ENCODE data around the gene AHCYL2. TPM values are rescaled to one million over a fixed set of nuclear protein-coding genes. Genes with fewer than 3 reads are reported as not detected.
A peak's percentile ranks its signal among the peaks of the same experiment; 100 is the strongest.

The AHCYL2 gene
- total RNA-seq, 3 donors from 2014 or later (not counting 1 experiment from before 2014, with no cell fraction given) = 11.6 to 15.2 (median 14.5) TPM

DNA sequence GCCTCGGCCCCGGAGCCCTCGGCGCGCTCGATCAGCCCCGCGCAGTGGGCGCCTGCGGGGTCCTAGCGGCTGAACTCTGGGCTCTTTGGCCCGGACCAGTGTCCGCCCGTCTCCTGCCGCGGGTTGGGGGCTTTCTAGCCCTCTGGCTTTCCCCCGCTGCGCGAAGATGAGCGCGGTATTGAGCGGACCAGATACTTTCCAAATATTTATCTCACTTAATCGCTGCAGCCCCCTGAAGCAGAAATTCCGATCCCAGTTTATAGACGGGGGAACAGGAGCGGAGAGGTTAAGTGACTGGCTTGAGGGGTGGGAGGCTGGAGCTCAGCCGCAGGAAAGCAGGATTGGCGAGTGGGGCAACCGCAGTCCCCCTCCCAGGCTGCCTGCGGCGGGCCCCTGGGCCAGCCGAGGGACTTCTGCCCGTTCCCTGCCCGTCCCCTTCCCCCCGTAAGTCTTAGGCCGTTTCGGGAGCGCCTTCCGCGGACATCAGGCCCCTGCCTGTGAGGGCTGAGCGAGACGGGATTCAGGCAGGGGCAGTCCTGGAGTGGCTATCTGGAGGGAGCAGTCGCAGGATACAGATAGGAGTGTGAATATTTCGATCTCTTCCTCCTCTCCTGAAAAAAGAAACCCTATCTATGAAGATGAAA is 210.0 kb downstream of the AHCYL2 start:
- ATAC-seq = no peak
- peaks cover 15% of the 10 kb centered on the region for H3K27me3 ChIP-seq (ENCODE audit: control insufficient read depth, insufficient read depth, low read length)
- no peak overlapping the region for H3K27ac ChIP-seq (ENCODE audit: low read length)
- intact Hi-C loops (cut with micrococcal nuclease) = no loop called here
- peak overlapping the region; percentile 96 for H3K4me3 Mint-ChIP-seq
- peaks cover 22% of the 10 kb centered on the region in 2 donors for H3K4me1 Mint-ChIP-seq
- TF ChIP-seq CTCF (IDR thresholded peaks at IDR 0.05) = no peak
- H3K36me3 Mint-ChIP-seq = no peaks in the 10 kb centered on the region
- DNase-seq = no peak
- 1% methylated on average over 41 of the region's 44 CpGs for WGBS (ENCODE audit: insufficient coverage)
- H3K36me3 ChIP-seq (ENCODE audit: control insufficient read depth, insufficient read depth, low read length) = no peaks in the 10 kb centered on the region
- peaks cover 14% of the 10 kb centered on the region for H3K4me1 ChIP-seq (ENCODE audit: control insufficient read depth, insufficient read depth, low read length)
- peak overlapping the region; percentile 55 for H3K4me3 ChIP-seq (ENCODE audit: low read length)
- H3K9me3 ChIP-seq (ENCODE audit: control insufficient read depth, insufficient read depth, low read length) = no peaks in the 10 kb centered on the region
- peaks cover 17 to 29% of the 10 kb centered on the region in 2 donors for H3K27me3 Mint-ChIP-seq (ENCODE audit: low read depth in 2 of 2)
- H3K9me3 Mint-ChIP-seq = no peaks in the 10 kb centered on the region
- H3K27ac Mint-ChIP-seq = peak overlapping the region in 1 of 2 donors; percentile 87

GRCh38 chr7:129435414-129435829 is 210.6 kb downstream of the AHCYL2 start:
- H3K27ac Mint-ChIP-seq = peak overlapping the region in 1 of 2 donors; percentile 87
- intact Hi-C loops (cut with micrococcal nuclease) = no loop called here

GRCh38 chr7:129436335-129436923 is 211.6 kb downstream of the AHCYL2 start:
- intact Hi-C loops (cut with micrococcal nuclease) = no loop called here
- Histone ChIP-seq H3K27ac (ENCODE audit: low read length) (no peak overlapping the region), H3K9me3 (ENCODE audit: control insufficient read depth, insufficient read depth, low read length) (no peaks in the 10 kb centered on the region), H3K36me3 (ENCODE audit: control insufficient read depth, insufficient read depth, low read length) (no peaks in the 10 kb centered on the region), H3K4me1 (ENCODE audit: control insufficient read depth, insufficient read depth, low read length) (peaks cover 14% of the 10 kb centered on the region), H3K27me3 (ENCODE audit: control insufficient read depth, insufficient read depth, low read length) (peaks cover 15% of the 10 kb centered on the region), H3K4me3 (ENCODE audit: low read length) (no peak overlapping the region)
- H3K36me3 Mint-ChIP-seq = no peaks in the 10 kb centered on the region
- no peak overlapping the region for H3K27ac Mint-ChIP-seq
- no peak for TF ChIP-seq CTCF (IDR thresholded peaks at IDR 0.05)
- peaks cover 17 to 29% of the 10 kb centered on the region in 2 donors for H3K27me3 Mint-ChIP-seq (ENCODE audit: low read depth in 2 of 2)
- no peaks in the 10 kb centered on the region for H3K9me3 Mint-ChIP-seq
- peak overlapping the region; percentile 18 for H3K4me3 Mint-ChIP-seq
- DNase-seq (no peak), ATAC-seq (no peak)
- H3K4me1 Mint-ChIP-seq = peaks cover 22% of the 10 kb centered on the region in 2 donors
- 95% methylated on average over 4 of the region's 5 CpGs for WGBS (ENCODE audit: insufficient coverage)

More at GRCh38 chr7:129435414-129435829, 210.6 kb downstream of the AHCYL2 start:
- Mint-ChIP-seq H3K36me3 (no peaks in the 10 kb centered on the region), H3K4me3 (peak overlapping the region; percentile 82), H3K4me1 (peaks cover 22% of the 10 kb centered on the region in 2 donors), H3K27me3 (ENCODE audit: low read depth in 2 of 2) (peaks cover 17 to 29% of the 10 kb centered on the region in 2 donors), H3K9me3 (no peaks in the 10 kb centered on the region)
- DNase-seq (peak in 1 of 2 donors; percentile 4), ATAC-seq (no peak)
- Histone ChIP-seq H3K9me3 (ENCODE audit: control insufficient read depth, insufficient read depth, low read length) (no peaks in the 10 kb centered on the region), H3K27me3 (ENCODE audit: control insufficient read depth, insufficient read depth, low read length) (peaks cover 15% of the 10 kb centered on the region), H3K4me1 (ENCODE audit: control insufficient read depth, insufficient read depth, low read length) (peaks cover 14% of the 10 kb centered on the region), H3K36me3 (ENCODE audit: control insufficient read depth, insufficient read depth, low read length) (no peaks in the 10 kb centered on the region), H3K4me3 (ENCODE audit: low read length) (no peak overlapping the region), H3K27ac (ENCODE audit: low read length) (no peak overlapping the region)
- TF ChIP-seq CTCF (IDR thresholded peaks at IDR 0.05) = no peak
- no CpG with 5 or more reads among the region's 2 CpGs for WGBS (ENCODE audit: insufficient coverage)

Data from natural killer cell (primary cell).